ENCODE measurements around the gene WNT10A. TPM values are rescaled to one million over a fixed set of nuclear protein-coding genes. Genes with fewer than 3 reads are reported as not detected.
"Not testable (repeated sequence)": the region's sequence is repeated elsewhere in the genome, so short reads cannot be mapped to it uniquely, and the experiment has no call there.

The WNT10A gene
- total and polyA plus RNA-seq, 2 donors (not counting 1 experiment from before 2014, with no cell fraction given), result 15.2 to 36.6 TPM

DNA sequence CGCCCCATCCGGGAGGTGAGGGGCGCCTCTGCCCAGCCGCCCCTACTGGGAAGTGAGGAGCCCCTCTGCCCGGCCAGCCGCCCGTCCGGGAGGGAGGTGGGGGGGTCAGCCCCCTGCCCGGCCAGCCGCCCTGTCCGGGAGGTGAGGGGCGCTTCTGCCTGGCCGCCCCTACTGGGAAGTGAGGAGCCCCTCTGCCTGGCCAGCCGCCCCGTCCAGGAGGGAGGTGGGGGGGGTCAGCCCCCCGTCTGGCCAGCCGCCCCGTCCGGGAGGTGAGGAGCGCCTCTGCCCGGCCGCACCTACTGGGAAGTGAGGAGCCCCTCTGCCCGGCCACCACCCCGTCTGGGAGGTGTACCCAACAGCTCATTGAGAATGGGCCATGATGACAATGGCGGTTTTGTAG lies 51.1 kb downstream of the WNT10A start:
- no CpG with 5 or more reads among the region's 25 CpGs for WGBS (ENCODE audit: insufficient coverage)
- H3K4me1 ChIP-seq (ENCODE audit: control insufficient read depth in 2 of 2, insufficient read depth in 2 of 2, low read length in 2 of 2); H3K27ac Mint-ChIP-seq; H4K20me1 ChIP-seq (ENCODE audit: control insufficient read depth, insufficient read depth, low read length, poor library complexity, severe bottlenecking); H3K36me3 ChIP-seq (replicated peaks in 1 of 2; ENCODE audit: control extremely low read depth in 1 of 2, control insufficient read depth in 1 of 2, extremely low read depth in 1 of 2, insufficient read depth in 2 of 2, low read length in 1 of 2); H3K4me3 ChIP-seq (ENCODE audit: control extremely low read depth in 1 of 5, extremely low read depth in 1 of 5, insufficient read depth in 1 of 5, low read depth in 2 of 5, low read length in 4 of 5); H3K27ac ChIP-seq (ENCODE audit: low read length in 2 of 2); H2AFZ ChIP-seq (ENCODE audit: insufficient read depth, low read depth, low read length, poor library complexity, severe bottlenecking); ATAC-seq (ENCODE audit: low read depth); intact Hi-C loops (cut with micrococcal nuclease); H3K4me2 ChIP-seq (replicated peaks; ENCODE audit: low read depth, low read length, poor library complexity, severe bottlenecking); H3K27me3 ChIP-seq (replicated peaks in 1 of 4; ENCODE audit: control extremely low read depth in 1 of 4, control insufficient read depth in 3 of 4, insufficient read depth in 4 of 4, low read length in 3 of 4); CTCF ChIA-PET; H3K9me3 ChIP-seq (ENCODE audit: control extremely low read depth in 1 of 3, control insufficient read depth in 2 of 3, insufficient read depth in 1 of 3, low read length in 2 of 3); DNase-seq; H3K9ac ChIP-seq (ENCODE audit: low read length); H3K4me1 Mint-ChIP-seq; H3K79me2 ChIP-seq (ENCODE audit: control insufficient read depth, insufficient read depth, low read length); H3K9me3 Mint-ChIP-seq (ENCODE audit: insufficient read depth); POLR2A ChIA-PET; H3K4me3 Mint-ChIP-seq: not testable (repeated sequence)
- peaks cover 32% of the 10 kb centered on the region for H3K27me3 Mint-ChIP-seq

Small RNAs within 50 kb of the gene (small RNA-seq; reads per million reads assigned to genes)
- not detected for gene RNU6-642P (ENCODE audit: insufficient read length, low read depth, low replicate concordance)

Other genes starting within 250 kb of the WNT10A start
- gene ZNF142, start 221.2 kb upstream of the WNT10A start, total RNA-seq, result 51.1 and 56.1 TPM in 2 replicates
- 23.5 and 26.7 TPM in 2 replicates for gene ZNF142, start 221.2 kb upstream of the WNT10A start, polyA plus RNA-seq
- gene BCS1L, start 221.2 kb upstream of the WNT10A start, total RNA-seq, result 56.1 and 60.1 TPM in 2 replicates
- 84.4 and 104 TPM in 2 replicates for gene BCS1L, start 221.2 kb upstream of the WNT10A start, polyA plus RNA-seq
- 31.7 and 31.8 TPM in 2 replicates for gene RNF25, start 208.8 kb upstream of the WNT10A start, total RNA-seq
- gene RNF25, start 208.8 kb upstream of the WNT10A start, polyA plus RNA-seq, result 22.2 and 35.6 TPM in 2 replicates
- gene STK36, start 208.8 kb upstream of the WNT10A start, total RNA-seq, result 41.3 and 42.9 TPM in 2 replicates
- gene STK36, start 208.8 kb upstream of the WNT10A start, polyA plus RNA-seq, result 29.0 and 29.4 TPM in 2 replicates
- gene TTLL4, start 170.0 kb upstream of the WNT10A start, total RNA-seq, result 30.6 and 33.8 TPM in 2 replicates
- 21.0 and 21.2 TPM in 2 replicates for gene TTLL4, start 170.0 kb upstream of the WNT10A start, polyA plus RNA-seq
- gene CYP27A1, start 98.7 kb upstream of the WNT10A start, total RNA-seq, result 0.29 and 0.39 TPM in 2 replicates
- gene CYP27A1, start 98.7 kb upstream of the WNT10A start, polyA plus RNA-seq, result 0.25 and 1.1 TPM in 2 replicates
- gene PRKAG3, start 49.0 kb upstream of the WNT10A start, total RNA-seq, result not detected in 2 replicates
- not detected in 2 replicates for gene PRKAG3, start 49.0 kb upstream of the WNT10A start, polyA plus RNA-seq
- 0.84 and 1.2 TPM in 2 replicates for gene WNT6, start 21.0 kb upstream of the WNT10A start, total RNA-seq
- gene WNT6, start 21.0 kb upstream of the WNT10A start, polyA plus RNA-seq, result 0.75 and 2.0 TPM in 2 replicates
- 0.12 TPM in 1 of 2 replicates, not detected in the other for gene CDK5R2, start 78.8 kb downstream of the WNT10A start, total RNA-seq
- gene CDK5R2, start 78.8 kb downstream of the WNT10A start, polyA plus RNA-seq, result not detected in 2 replicates
- gene FEV, start 104.3 kb downstream of the WNT10A start, total RNA-seq, result not detected in 2 replicates
- gene FEV, start 104.3 kb downstream of the WNT10A start, polyA plus RNA-seq, result not detected in 2 replicates
- gene CRYBA2, start 112.6 kb downstream of the WNT10A start, total RNA-seq, result not detected in 2 replicates
- not detected in 2 replicates for gene CRYBA2, start 112.6 kb downstream of the WNT10A start, polyA plus RNA-seq
- gene CFAP65, start 160.7 kb downstream of the WNT10A start, total RNA-seq, result not detected in 2 replicates
- gene CFAP65, start 160.7 kb downstream of the WNT10A start, polyA plus RNA-seq, result not detected in 2 replicates
- gene IHH, start 180.1 kb downstream of the WNT10A start, total RNA-seq, result 0.22 TPM in 1 of 2 replicates, not detected in the other
- 0.15 TPM in 1 of 2 replicates, not detected in the other for gene IHH, start 180.1 kb downstream of the WNT10A start, polyA plus RNA-seq